Activated CD8-positive, alpha-beta T cell treated with anti-CD3 and anti-CD28 coated beads for 36 hours (primary cell): ENCODE data around the gene BLVRA. TPM values are rescaled to one million over a fixed set of nuclear protein-coding genes. Genes with fewer than 3 reads are reported as not detected.
"Not testable (repeated sequence)": the region's sequence is repeated elsewhere in the genome, so short reads cannot be mapped to it uniquely, and the experiment has no call there.

ENCODE experiments used
- ATAC-seq: fragments of 200-7000 bp; cut with Tn5 transposase; one replicate; pipeline ENCODE4 v1.10.0; 2021; ENCODE audit warnings: mild to moderate bottlenecking, moderate library complexity
- CTCF ChIA-PET: fragments of 350-600 bp; sonication (Branson Sonifier 250); formaldehyde crosslinking; loops from one replicate; lab custom pipeline; 2021; ENCODE audit warnings: antibody characterized with exemption; lab: Charles Lee
- POLR2A ChIA-PET: fragments of 350-600 bp; sonication (Branson Sonifier 250); formaldehyde crosslinking; loops from one replicate; lab custom pipeline; 2021; ENCODE audit warnings: antibody characterized with exemption; lab: Charles Lee
- DNase-seq: peaks from one replicate; pipeline ENCODE4 v3.0.0-alpha.2; 2020
- H3K27ac Mint-ChIP-seq: one replicate; pipeline ENCODE4 v1.8.0; 2021; ENCODE audit warnings: mild to moderate bottlenecking, mixed read lengths
- H3K27me3 Mint-ChIP-seq: one replicate; pipeline ENCODE4 v1.8.0; 2021; ENCODE audit warnings: mixed read lengths
- H3K36me3 Mint-ChIP-seq: one replicate; pipeline ENCODE4 v1.8.0; 2021; ENCODE audit warnings: low read depth, mixed read lengths
- H3K4me1 Mint-ChIP-seq: one replicate; pipeline ENCODE4 v1.8.0; 2021; ENCODE audit warnings: low read depth, mixed read lengths
- H3K4me3 Mint-ChIP-seq: one replicate; pipeline ENCODE4 v1.8.0; 2021; ENCODE audit warnings: mild to moderate bottlenecking, moderate library complexity, mixed read lengths
- H3K9me3 Mint-ChIP-seq: one replicate; pipeline ENCODE4 v1.8.0; 2021; ENCODE audit warnings: mixed read lengths
- CTCF ChIP-seq: fragments of 200-600 bp; IDR thresholded peaks from one replicate; pipeline ENCODE4 v1.8.0; 2022; ENCODE audit warnings: antibody characterized with exemption, mild to moderate bottlenecking
- intact Hi-C: fragments of 100-400 bp; cut with micrococcal nuclease; formaldehyde crosslinking; loops from one replicate; pipeline ENCODE4 v1.10.0; 2022
- total RNA-seq, 2 experiments: library from RNA; stranded (reverse); gene quantifications; one replicate each; pipeline ENCODE4 v1.2.3, GENCODE V29; 2021

The BLVRA gene
- total RNA-seq, 2 experiments from 2014 or later: 30.9 to 34.2 TPM

- intact Hi-C loops: no loop called here
- no peak overlapping the region for H3K27ac Mint-ChIP-seq
- H3K9me3 Mint-ChIP-seq: no peaks in the 10 kb centered on the region
- CTCF ChIA-PET: interaction anchor here (1.7 kb wide), 1 partner anchor 188 kb away, joined by 5 read pairs; the partner anchor contains the start of gene STK17A
- H3K27me3 Mint-ChIP-seq: no peaks in the 10 kb centered on the region
- no peak for DNase-seq
- no peak for ATAC-seq
- peaks cover 14% of the 10 kb centered on the region for H3K36me3 Mint-ChIP-seq
- H3K4me3 Mint-ChIP-seq: no peak overlapping the region
- H3K4me1 Mint-ChIP-seq: peaks cover 3% of the 10 kb centered on the region
- no peak for TF ChIP-seq CTCF
- POLR2A ChIA-PET: no interaction called here
Measured at GRCh38 chr7:43769791-43770465, 11.4 kb downstream of the BLVRA start.

GRCh38 chr7:43771128-43771527, 12.6 kb downstream of the BLVRA start:
- POLR2A ChIA-PET: no interaction called here
- TF ChIP-seq CTCF: no peak
- Mint-ChIP-seq H3K27ac (no peak overlapping the region), H3K4me3 (no peak overlapping the region), H3K4me1 (peaks cover 2% of the 10 kb centered on the region), H3K36me3 (peaks cover 16% of the 10 kb centered on the region), H3K27me3 (no peaks in the 10 kb centered on the region), H3K9me3 (no peaks in the 10 kb centered on the region)
- no peak for DNase-seq
- CTCF ChIA-PET: interaction anchor here (1.0 to 1.7 kb wide), 2 partner anchors 14 to 189 kb away, joined by 3 to 5 read pairs; partner anchors contain the start of gene STK17A
- no peak for ATAC-seq
- intact Hi-C loops: no loop called here

- Mint-ChIP-seq H3K27ac (no peak overlapping the region), H3K4me1 (peaks cover 2% of the 10 kb centered on the region), H3K4me3 (no peak overlapping the region), H3K36me3 (peaks cover 16% of the 10 kb centered on the region), H3K27me3 (no peaks in the 10 kb centered on the region), H3K9me3 (no peaks in the 10 kb centered on the region)
- ChIA-PET POLR2A (no interaction called here), CTCF (interaction anchor here (1.0 to 1.7 kb wide), 2 partner anchors 14 to 189 kb away, joined by 3 to 5 read pairs; partner anchors contain the start of gene STK17A)
- intact Hi-C loops: no loop called here
- ATAC-seq (no peak), DNase-seq (no peak)
- no peak for TF ChIP-seq CTCF
Measured at GRCh38 chr7:43771573-43771972, 13.1 kb downstream of the BLVRA start.

- intact Hi-C loops, H3K4me1 Mint-ChIP-seq, DNase-seq, H3K27ac Mint-ChIP-seq, POLR2A ChIA-PET, CTCF ChIA-PET, H3K4me3 Mint-ChIP-seq, ATAC-seq, H3K9me3 Mint-ChIP-seq, H3K27me3 Mint-ChIP-seq: not testable (repeated sequence)
- H3K36me3 Mint-ChIP-seq: peaks cover 17% of the 10 kb centered on the region
Measured at GRCh38 chr7:43773268-43773667, 14.8 kb downstream of the BLVRA start.

GRCh38 chr7:43775255-43775654, 16.8 kb downstream of the BLVRA start:
- H3K9me3 Mint-ChIP-seq, ATAC-seq, H3K4me3 Mint-ChIP-seq, H3K27ac Mint-ChIP-seq, H3K4me1 Mint-ChIP-seq, POLR2A ChIA-PET, DNase-seq, intact Hi-C loops, H3K27me3 Mint-ChIP-seq, CTCF ChIA-PET: not testable (repeated sequence)
- peaks cover 19% of the 10 kb centered on the region for H3K36me3 Mint-ChIP-seq

- H3K36me3 Mint-ChIP-seq: peaks cover 10% of the 10 kb centered on the region
- H3K27ac Mint-ChIP-seq, H3K27me3 Mint-ChIP-seq, intact Hi-C loops, H3K4me3 Mint-ChIP-seq, DNase-seq, H3K4me1 Mint-ChIP-seq, POLR2A ChIA-PET, H3K9me3 Mint-ChIP-seq, CTCF ChIA-PET, ATAC-seq: not testable (repeated sequence)
Measured at GRCh38 chr7:43778293-43779044, 20.0 kb downstream of the BLVRA start.
